ENCODE results near the gene HIVEP3.

DNA sequence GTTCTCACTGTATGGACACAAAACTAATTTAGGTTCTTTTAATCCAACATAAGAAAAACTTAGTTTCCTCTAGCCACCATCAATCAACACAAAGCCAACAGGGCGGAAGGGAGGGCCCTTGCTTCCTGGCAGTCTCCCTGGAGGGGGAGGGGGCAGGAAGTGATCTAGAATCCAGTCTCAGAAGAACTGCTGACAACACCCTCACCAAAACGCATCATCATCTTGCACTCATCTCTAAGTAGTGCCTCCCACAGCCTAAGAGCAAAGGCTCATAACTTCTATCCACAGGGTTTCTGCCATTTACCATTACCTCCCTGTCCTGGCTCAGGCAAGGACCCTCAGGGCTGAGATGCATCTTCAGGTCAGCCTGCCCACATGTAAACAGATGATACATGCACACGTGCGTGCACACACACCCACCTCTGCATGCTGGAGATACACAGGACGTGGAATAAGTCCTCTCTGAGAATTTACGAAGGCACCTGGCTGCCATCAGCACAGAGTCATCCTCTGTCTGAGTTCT is 20.5 kb downstream of the HIVEP3 start:
- TF ChIP-seq, protein P1, sequence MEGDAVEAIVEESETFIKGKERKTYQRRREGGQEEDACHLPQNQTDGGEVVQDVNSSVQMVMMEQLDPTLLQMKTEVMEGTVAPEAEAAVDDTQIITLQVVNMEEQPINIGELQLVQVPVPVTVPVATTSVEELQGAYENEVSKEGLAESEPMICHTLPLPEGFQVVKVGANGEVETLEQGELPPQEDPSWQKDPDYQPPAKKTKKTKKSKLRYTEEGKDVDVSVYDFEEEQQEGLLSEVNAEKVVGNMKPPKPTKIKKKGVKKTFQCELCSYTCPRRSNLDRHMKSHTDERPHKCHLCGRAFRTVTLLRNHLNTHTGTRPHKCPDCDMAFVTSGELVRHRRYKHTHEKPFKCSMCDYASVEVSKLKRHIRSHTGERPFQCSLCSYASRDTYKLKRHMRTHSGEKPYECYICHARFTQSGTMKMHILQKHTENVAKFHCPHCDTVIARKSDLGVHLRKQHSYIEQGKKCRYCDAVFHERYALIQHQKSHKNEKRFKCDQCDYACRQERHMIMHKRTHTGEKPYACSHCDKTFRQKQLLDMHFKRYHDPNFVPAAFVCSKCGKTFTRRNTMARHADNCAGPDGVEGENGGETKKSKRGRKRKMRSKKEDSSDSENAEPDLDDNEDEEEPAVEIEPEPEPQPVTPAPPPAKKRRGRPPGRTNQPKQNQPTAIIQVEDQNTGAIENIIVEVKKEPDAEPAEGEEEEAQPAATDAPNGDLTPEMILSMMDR (IDR thresholded peaks at IDR 0.05) = no peak
- TF ChIP-seq EZH2phosphoT487 (IDR thresholded peaks at IDR 0.05) = no peak
- TF ChIP-seq EZH2 (IDR thresholded peaks at IDR 0.05) = no peak
